OCI-LY7 (cell line): ENCODE data around the gene ST3GAL3. TPM values are rescaled to one million over a fixed set of nuclear protein-coding genes. Genes with fewer than 3 reads are reported as not detected.

Source experiments
- BruUV-seq: library from RNA; stranded (reverse); fragments of 400-500 nt; replicated peaks from 2 replicates; lab custom pipeline; 2021; lab: Mats Ljungman, UMichigan
- CTCF ChIA-PET: fragments of 300-600 bp; sonication (Branson Sonifier 250); formaldehyde crosslinking; loops from one replicate; lab custom pipeline; 2022; ENCODE audit warnings: antibody characterized with exemption; ENCODE audit not compliant: unreplicated experiment; lab: Charles Lee
- POLR2A ChIA-PET: fragments of 300-600 bp; sonication (Branson Sonifier 250); formaldehyde crosslinking; loops from one replicate; lab custom pipeline; 2022; ENCODE audit warnings: antibody characterized with exemption; lab: Charles Lee
- DNase-seq: peaks from one replicate; pipeline ENCODE4 v3.0.0-alpha.2; 2015; ENCODE audit warnings: low spot score
- H2AFZ ChIP-seq: fragments of 200-600 bp; sonication (generic), shearing (Covaris generic); 2 replicates; pipeline ENCODE4 v1.6.1; 2014; ENCODE audit warnings: mild to moderate bottlenecking, antibody characterized with exemption, low read length, moderate library complexity
- H3K27ac ChIP-seq: fragments of 200-600 bp; sonication (generic); 2 replicates; pipeline ENCODE4 v1.5.1; 2014; ENCODE audit warnings: mixed run types, low read depth, mild to moderate bottlenecking, moderate library complexity, low read length, inconsistent platforms; ENCODE audit not compliant: poor library complexity, severe bottlenecking
- H3K36me3 ChIP-seq: fragments of 200-600 bp; sonication (generic); 2 replicates; pipeline ENCODE4 v1.6.1; 2014; ENCODE audit warnings: mild to moderate bottlenecking, antibody characterized with exemption, low read length, moderate library complexity, mixed read lengths; ENCODE audit not compliant: insufficient read depth
- H3K4me1 ChIP-seq: fragments of 200-600 bp; sonication (generic); 2 replicates; pipeline ENCODE4 v1.5.1; 2014; ENCODE audit warnings: mild to moderate bottlenecking, low read length; ENCODE audit not compliant: insufficient read depth, poor library complexity, severe bottlenecking
- H3K4me2 ChIP-seq: fragments of 200-600 bp; sonication (generic); 2 replicates; pipeline ENCODE4 v1.6.1; 2014; ENCODE audit warnings: mild to moderate bottlenecking, low read length
- H3K4me3 ChIP-seq: fragments of 200-600 bp; sonication (generic); 2 replicates; pipeline ENCODE4 v1.5.1; 2014; ENCODE audit warnings: mild to moderate bottlenecking, low read depth, low read length; ENCODE audit not compliant: poor library complexity, severe bottlenecking
- H3K79me2 ChIP-seq: fragments of 200-600 bp; sonication (generic); 2 replicates; pipeline ENCODE4 v1.6.1; 2016; ENCODE audit warnings: low read depth, mild to moderate bottlenecking, low read length, moderate library complexity, mixed read lengths; ENCODE audit not compliant: insufficient read depth
- H3K9me2 ChIP-seq: fragments of 200-600 bp; sonication (generic); 2 replicates; pipeline ENCODE4 v1.6.1; 2016; ENCODE audit warnings: mild to moderate bottlenecking, low read length, mixed read lengths; ENCODE audit not compliant: insufficient read depth
- H3K9me3 ChIP-seq: fragments of 200-600 bp; sonication (generic); 2 replicates; pipeline ENCODE4 v1.6.1; 2014; ENCODE audit warnings: mild to moderate bottlenecking, mixed run types, low read length, mixed read lengths
- H4K20me1 ChIP-seq: fragments of 200-600 bp; sonication (generic); 2 replicates; pipeline ENCODE4 v1.6.1; 2014; ENCODE audit warnings: mild to moderate bottlenecking, antibody characterized with exemption, low read length, moderate library complexity, mixed read lengths; ENCODE audit not compliant: insufficient read depth
- CTCF ChIP-seq: fragments of 200-600 bp; sonication (generic); conservative IDR thresholded peaks from 2 replicates; pipeline ENCODE4 v1.5.1; 2014; ENCODE audit warnings: mild to moderate bottlenecking, antibody characterized with exemption, low read length, moderate library complexity, mixed read lengths
- EZH2phosphoT487 ChIP-seq: fragments of 200-600 bp; sonication (generic); IDR thresholded peaks from 2 replicates; pipeline ENCODE4 v1.6.1; 2018; ENCODE audit warnings: low read depth, borderline replicate concordance, mild to moderate bottlenecking, mixed run types, antibody characterized with exemption, low read length, moderate library complexity, mixed read lengths
- intact Hi-C: fragments of 100-400 bp; cut with micrococcal nuclease; formaldehyde crosslinking; loops from one replicate; pipeline ENCODE4 v1.10.0; 2022; ENCODE audit not compliant: unreplicated experiment
- total RNA-seq, 2 experiments: library from RNA; depleted of rRNA in 1 of 2; stranded (reverse); fragments of >200 nt in 1 of 2; shearing (Covaris generic) in 1 of 2; gene quantifications; 2 replicates each; pipeline ENCODE4 v1.2.3, GENCODE V29; 2014 to 2022

ST3GAL3 gene
- total RNA-seq, 2 experiments from 2014 or later: 24.0 to 45.0 TPM

- intact Hi-C loops: no loop called here
- H3K4me3 ChIP-seq: peak overlapping the region; percentile 98
- peaks cover 28% of the 10 kb centered on the region for H3K79me2 ChIP-seq
- H2AFZ ChIP-seq: no peak overlapping the region
- peak; percentile 23 for DNase-seq
- H3K4me1 ChIP-seq: peaks cover 25% of the 10 kb centered on the region
- no peaks in the 10 kb centered on the region for H4K20me1 ChIP-seq
- H3K9me3 ChIP-seq: no peaks in the 10 kb centered on the region
- H3K9me2 ChIP-seq: no peaks in the 10 kb centered on the region
- H3K27ac ChIP-seq: peak overlapping the region; percentile 56
- H3K4me2 ChIP-seq: peak overlapping the region; percentile 97
- BruUV-seq: no TSS peak
- ChIA-PET CTCF (no interaction called here), POLR2A (interaction anchor here (1.3 kb wide), 1 partner anchor 56 kb away, joined by 6 read pairs; the partner anchor contains the start of gene KDM4A)
- H3K36me3 ChIP-seq: peaks cover 68% of the 10 kb centered on the region
- TF ChIP-seq CTCF: no peak
- TF ChIP-seq EZH2phosphoT487: no peak
Measured at GRCh38 chr1:43705982-43706597, 1.2 kb upstream of the ST3GAL3 start.

- peak; percentile 44 for DNase-seq
Measured at GRCh38 chr1:43706598-43707189, 642 bp upstream of the ST3GAL3 start.

More at GRCh38 chr1:43706598-43707189, 642 bp upstream of the ST3GAL3 start:
- Histone ChIP-seq H3K9me3 (no peaks in the 10 kb centered on the region), H3K27ac (peak overlapping the region; percentile 56), H3K4me2 (peak overlapping the region; percentile 97), H4K20me1 (no peaks in the 10 kb centered on the region), H2AFZ (peak overlapping the region; percentile 66), H3K4me3 (peak overlapping the region; percentile 98), H3K79me2 (peaks cover 28% of the 10 kb centered on the region), H3K9me2 (no peaks in the 10 kb centered on the region), H3K4me1 (peaks cover 25% of the 10 kb centered on the region), H3K36me3 (peaks cover 67% of the 10 kb centered on the region)
- BruUV-seq: TSS peak; percentile 76
- intact Hi-C loops: no loop called here
- ChIA-PET CTCF (no interaction called here), POLR2A (interaction anchor here (1.0 to 1.3 kb wide), 2 partner anchors 56 to 229 kb away, joined by 3 to 6 read pairs; partner anchors contain the start of gene KDM4A)
- TF ChIP-seq CTCF: no peak
- no peak for TF ChIP-seq EZH2phosphoT487
